Osteoblast (primary cell): Measurements from ENCODE around the gene EYA3. TPM values are rescaled to one million over a fixed set of nuclear protein-coding genes. Genes with fewer than 3 reads are reported as not detected.
"Not testable (repeated sequence)": the region's sequence is repeated elsewhere in the genome, so short reads cannot be mapped to it uniquely, and the experiment has no call there.

ENCODE experiments used
- DNase-seq: peaks from one replicate; pipeline ENCODE4 v3.0.0; 2011; ENCODE audit warnings: low spot score, mixed read lengths; ENCODE audit not compliant: insufficient read length; ENCODE audit errors: missing footprints
- H2AFZ ChIP-seq: 2 replicates; pipeline ENCODE4 v1.6.0; 2011; ENCODE audit warnings: mild to moderate bottlenecking, low read length
- H3K27ac ChIP-seq: 2 replicates; pipeline ENCODE4 v1.5.1; 2011; ENCODE audit warnings: mild to moderate bottlenecking, low read depth, low read length, moderate library complexity
- H3K27me3 ChIP-seq: 2 replicates; pipeline ENCODE4 v1.6.0; 2012; ENCODE audit warnings: mild to moderate bottlenecking, control low read depth, inconsistent platforms, low read length, moderate library complexity; ENCODE audit not compliant: insufficient read depth
- H3K36me3 ChIP-seq: 2 replicates; pipeline ENCODE4 v1.5.1; 2011; ENCODE audit warnings: mild to moderate bottlenecking, low read length, control low read depth, moderate library complexity; ENCODE audit not compliant: insufficient read depth
- H3K4me1 ChIP-seq: 2 replicates; pipeline ENCODE4 v1.5.1; 2011; ENCODE audit warnings: mild to moderate bottlenecking, low read length, control low read depth, moderate library complexity; ENCODE audit not compliant: insufficient read depth
- H3K4me2 ChIP-seq: 2 replicates; pipeline ENCODE4 v1.6.0; 2011; ENCODE audit warnings: mild to moderate bottlenecking, low read length; ENCODE audit not compliant: insufficient read depth
- H3K4me3 ChIP-seq: fragments of 200-600 bp; sonication (generic); 3 replicates; pipeline ENCODE4 v1.5.1; 2012; ENCODE audit warnings: mild to moderate bottlenecking, low read length, inconsistent platforms; ENCODE audit not compliant: insufficient read depth
- H3K79me2 ChIP-seq: 2 replicates; pipeline ENCODE4 v1.6.0; 2012; ENCODE audit warnings: mild to moderate bottlenecking, low read length, control low read depth, inconsistent platforms; ENCODE audit not compliant: insufficient read depth
- H3K9me3 ChIP-seq: 2 replicates; pipeline ENCODE4 v1.5.1; 2011; ENCODE audit warnings: low read depth, low read length, control low read depth
- H4K20me1 ChIP-seq: 2 replicates; pipeline ENCODE4 v1.6.0; 2012; ENCODE audit warnings: mild to moderate bottlenecking, low read length, control low read depth; ENCODE audit not compliant: insufficient read depth
- CTCF ChIP-seq: IDR thresholded peaks from 2 replicates; pipeline ENCODE4 v1.5.1; 2011; ENCODE audit warnings: mild to moderate bottlenecking, low read depth, low read length, moderate library complexity; ENCODE audit errors: extremely low read depth
- total RNA-seq: library from RNA; depleted of rRNA; stranded (reverse); fragments of >200 nt; gene quantifications from 2 replicates; pipeline ENCODE4 v1.2.3, GENCODE V29; 2012

Gene EYA3
- total RNA-seq, 1 donor = 10.9 TPM

GRCh38 chr1:28021064-28021463, 67.3 kb downstream of the EYA3 start:
- Histone ChIP-seq H3K27ac (no peak overlapping the region), H3K36me3 (peaks cover 6% of the 10 kb centered on the region), H3K4me2 (no peak overlapping the region), H3K9me3 (no peaks in the 10 kb centered on the region), H3K79me2 (peaks cover 4% of the 10 kb centered on the region), H2AFZ (no peak overlapping the region), H3K4me1 (peaks cover 10% of the 10 kb centered on the region), H3K4me3 (no peak overlapping the region), H4K20me1 (no peaks in the 10 kb centered on the region), H3K27me3 (no peaks in the 10 kb centered on the region)
- DNase-seq = no peak
- no peak for TF ChIP-seq CTCF

GRCh38 chr1:28010969-28011368, 77.4 kb downstream of the EYA3 start:
- TF ChIP-seq CTCF = no peak
- Histone ChIP-seq H4K20me1 (no peaks in the 10 kb centered on the region), H3K36me3 (peaks cover 31% of the 10 kb centered on the region), H2AFZ (no peak overlapping the region), H3K4me1 (no peaks in the 10 kb centered on the region), H3K27me3 (no peaks in the 10 kb centered on the region), H3K9me3 (no peaks in the 10 kb centered on the region), H3K79me2 (no peaks in the 10 kb centered on the region), H3K4me3 (no peak overlapping the region), H3K27ac (no peak overlapping the region), H3K4me2 (no peak overlapping the region)
- DNase-seq = no peak

GRCh38 chr1:28003117-28003516, 85.3 kb downstream of the EYA3 start:
- not testable (repeated sequence) for H3K4me1 ChIP-seq, H3K4me3 ChIP-seq, DNase-seq, H3K9me3 ChIP-seq, H3K27ac ChIP-seq, H3K79me2 ChIP-seq, H2AFZ ChIP-seq, H3K4me2 ChIP-seq, H4K20me1 ChIP-seq, H3K27me3 ChIP-seq
- H3K36me3 ChIP-seq = peaks cover 36% of the 10 kb centered on the region

- Histone ChIP-seq H4K20me1 (no peaks in the 10 kb centered on the region), H3K4me1 (no peaks in the 10 kb centered on the region), H3K4me3 (no peak overlapping the region), H2AFZ (no peak overlapping the region), H3K36me3 (peaks cover 39% of the 10 kb centered on the region), H3K79me2 (no peaks in the 10 kb centered on the region), H3K9me3 (no peaks in the 10 kb centered on the region), H3K27me3 (no peaks in the 10 kb centered on the region), H3K4me2 (no peak overlapping the region), H3K27ac (no peak overlapping the region)
- DNase-seq = no peak
- TF ChIP-seq CTCF = no peak
Measured at GRCh38 chr1:28002600-28002999, 85.8 kb downstream of the EYA3 start.

GRCh38 chr1:27999055-27999454, 89.4 kb downstream of the EYA3 start:
- DNase-seq = peak; percentile 27
- no peaks in the 10 kb centered on the region for H3K9me3 ChIP-seq

GRCh38 chr1:27994526-27994925, 93.9 kb downstream of the EYA3 start:
- not testable (repeated sequence) for H3K4me1 ChIP-seq, H3K27ac ChIP-seq, H4K20me1 ChIP-seq, H2AFZ ChIP-seq, H3K79me2 ChIP-seq, H3K9me3 ChIP-seq, DNase-seq, H3K4me2 ChIP-seq, H3K4me3 ChIP-seq, H3K27me3 ChIP-seq
- H3K36me3 ChIP-seq = peaks cover 37% of the 10 kb centered on the region

More at GRCh38 chr1:27999055-27999454, 89.4 kb downstream of the EYA3 start:
- no peaks in the 10 kb centered on the region for H3K79me2 ChIP-seq
- H3K27me3 ChIP-seq = no peaks in the 10 kb centered on the region
- no peaks in the 10 kb centered on the region for H3K4me1 ChIP-seq
- no peak overlapping the region for H3K27ac ChIP-seq
- no peaks in the 10 kb centered on the region for H4K20me1 ChIP-seq
- no peak for TF ChIP-seq CTCF
- no peak overlapping the region for H3K4me2 ChIP-seq
- peaks cover 49% of the 10 kb centered on the region for H3K36me3 ChIP-seq
- no peak overlapping the region for H3K4me3 ChIP-seq
- no peak overlapping the region for H2AFZ ChIP-seq
